ENCODE measurements around the gene CCDC92.

The CCDC92 gene

DNA sequence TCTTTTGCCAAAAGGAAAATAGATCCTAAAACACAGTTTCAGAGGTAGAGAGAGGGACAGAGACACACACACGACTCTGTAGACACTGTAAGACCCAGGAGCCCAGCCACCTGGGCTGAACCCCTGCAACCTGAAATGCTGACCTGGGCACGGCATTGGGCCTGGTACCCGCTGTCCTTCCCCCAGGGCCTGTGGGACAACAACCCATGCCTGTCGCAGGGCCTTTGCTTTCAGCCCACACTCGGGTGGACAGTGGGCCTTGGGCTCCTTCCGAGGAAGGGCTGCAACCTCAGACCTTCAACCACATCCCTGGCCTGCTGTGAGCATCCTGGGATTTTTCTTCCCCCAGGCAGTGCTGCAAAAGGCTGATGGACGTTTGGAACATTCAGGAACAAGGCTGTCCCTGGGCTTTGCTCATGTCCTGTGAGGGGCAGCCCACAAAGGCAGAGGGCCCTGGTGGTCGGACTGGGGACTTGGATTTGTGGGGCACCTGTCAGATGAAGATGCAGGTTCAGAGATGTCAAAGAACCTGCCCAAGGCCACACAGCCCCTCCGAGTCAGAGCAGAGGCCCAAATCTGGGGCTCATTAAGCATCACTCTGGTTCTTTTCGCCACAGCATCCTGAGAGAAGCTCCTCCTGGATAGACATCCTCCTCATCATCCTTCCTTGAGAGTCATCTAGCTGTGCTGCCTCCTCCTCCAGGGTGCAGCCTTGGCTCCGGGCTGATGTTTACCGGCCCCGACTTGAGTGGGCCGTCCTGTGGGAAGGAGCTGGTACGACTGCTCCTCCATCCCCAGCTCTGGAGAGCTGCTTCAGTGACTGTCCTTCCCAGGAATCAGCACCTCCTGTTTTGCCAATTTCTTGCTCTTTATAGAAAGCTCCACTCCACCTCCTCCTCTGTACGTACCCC, 32.7 kb downstream of the CCDC92 start:
- TF ChIP-seq, protein P1, sequence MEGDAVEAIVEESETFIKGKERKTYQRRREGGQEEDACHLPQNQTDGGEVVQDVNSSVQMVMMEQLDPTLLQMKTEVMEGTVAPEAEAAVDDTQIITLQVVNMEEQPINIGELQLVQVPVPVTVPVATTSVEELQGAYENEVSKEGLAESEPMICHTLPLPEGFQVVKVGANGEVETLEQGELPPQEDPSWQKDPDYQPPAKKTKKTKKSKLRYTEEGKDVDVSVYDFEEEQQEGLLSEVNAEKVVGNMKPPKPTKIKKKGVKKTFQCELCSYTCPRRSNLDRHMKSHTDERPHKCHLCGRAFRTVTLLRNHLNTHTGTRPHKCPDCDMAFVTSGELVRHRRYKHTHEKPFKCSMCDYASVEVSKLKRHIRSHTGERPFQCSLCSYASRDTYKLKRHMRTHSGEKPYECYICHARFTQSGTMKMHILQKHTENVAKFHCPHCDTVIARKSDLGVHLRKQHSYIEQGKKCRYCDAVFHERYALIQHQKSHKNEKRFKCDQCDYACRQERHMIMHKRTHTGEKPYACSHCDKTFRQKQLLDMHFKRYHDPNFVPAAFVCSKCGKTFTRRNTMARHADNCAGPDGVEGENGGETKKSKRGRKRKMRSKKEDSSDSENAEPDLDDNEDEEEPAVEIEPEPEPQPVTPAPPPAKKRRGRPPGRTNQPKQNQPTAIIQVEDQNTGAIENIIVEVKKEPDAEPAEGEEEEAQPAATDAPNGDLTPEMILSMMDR (conservative IDR thresholded peaks at IDR 0.05; ENCODE audit: low read length): no peak
- no peak overlapping the region for H3K4me3 ChIP-seq (ENCODE audit: low read length)
- DNase-seq (ENCODE audit: low read depth): no peak

DNA sequence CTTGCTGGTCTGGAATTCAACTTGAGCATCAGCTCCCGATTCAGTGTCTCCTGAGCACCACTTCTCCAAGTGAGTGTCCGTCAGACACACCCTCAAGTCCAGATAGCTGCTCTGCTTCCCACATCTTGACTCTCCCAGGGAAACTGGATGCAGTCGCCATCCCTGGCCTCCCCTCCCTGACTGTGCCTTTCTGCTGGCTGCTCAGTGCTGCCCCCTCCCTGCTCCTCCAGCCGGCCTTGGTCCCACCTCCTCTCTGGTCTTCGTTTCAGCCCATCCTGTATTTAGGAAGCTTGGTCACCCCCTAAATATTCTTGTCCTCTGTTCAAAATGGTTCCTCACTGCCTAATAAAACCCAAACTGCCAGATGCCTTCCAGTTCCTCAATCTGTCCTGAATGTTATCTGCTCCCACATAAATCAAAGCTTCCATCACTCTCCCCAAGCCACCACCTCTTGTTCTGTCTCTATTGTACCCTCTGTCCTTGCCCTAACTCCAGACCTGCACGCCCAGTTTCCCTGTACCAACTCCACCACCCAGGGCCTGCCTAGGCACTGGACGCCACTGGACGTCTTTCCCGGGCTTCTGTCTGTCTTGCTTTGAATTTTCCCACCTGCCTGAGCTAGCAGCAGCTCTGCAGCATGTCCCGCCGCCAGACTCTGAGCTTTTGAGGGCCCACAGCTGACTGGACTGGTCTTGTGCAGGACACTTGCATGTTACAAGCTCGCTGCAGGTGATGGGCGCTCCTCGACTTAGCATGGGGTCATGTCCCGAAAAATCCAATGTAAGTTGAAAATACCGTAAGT, 33.8 kb downstream of the CCDC92 start:
- H3K4me3 ChIP-seq (ENCODE audit: low read length): no peak overlapping the region
- no peak for DNase-seq (ENCODE audit: low read depth)
- TF ChIP-seq, protein P1 (conservative IDR thresholded peaks at IDR 0.05; ENCODE audit: low read length): peak; percentile 22; the same call in 1 of the 2 replicates

DNA sequence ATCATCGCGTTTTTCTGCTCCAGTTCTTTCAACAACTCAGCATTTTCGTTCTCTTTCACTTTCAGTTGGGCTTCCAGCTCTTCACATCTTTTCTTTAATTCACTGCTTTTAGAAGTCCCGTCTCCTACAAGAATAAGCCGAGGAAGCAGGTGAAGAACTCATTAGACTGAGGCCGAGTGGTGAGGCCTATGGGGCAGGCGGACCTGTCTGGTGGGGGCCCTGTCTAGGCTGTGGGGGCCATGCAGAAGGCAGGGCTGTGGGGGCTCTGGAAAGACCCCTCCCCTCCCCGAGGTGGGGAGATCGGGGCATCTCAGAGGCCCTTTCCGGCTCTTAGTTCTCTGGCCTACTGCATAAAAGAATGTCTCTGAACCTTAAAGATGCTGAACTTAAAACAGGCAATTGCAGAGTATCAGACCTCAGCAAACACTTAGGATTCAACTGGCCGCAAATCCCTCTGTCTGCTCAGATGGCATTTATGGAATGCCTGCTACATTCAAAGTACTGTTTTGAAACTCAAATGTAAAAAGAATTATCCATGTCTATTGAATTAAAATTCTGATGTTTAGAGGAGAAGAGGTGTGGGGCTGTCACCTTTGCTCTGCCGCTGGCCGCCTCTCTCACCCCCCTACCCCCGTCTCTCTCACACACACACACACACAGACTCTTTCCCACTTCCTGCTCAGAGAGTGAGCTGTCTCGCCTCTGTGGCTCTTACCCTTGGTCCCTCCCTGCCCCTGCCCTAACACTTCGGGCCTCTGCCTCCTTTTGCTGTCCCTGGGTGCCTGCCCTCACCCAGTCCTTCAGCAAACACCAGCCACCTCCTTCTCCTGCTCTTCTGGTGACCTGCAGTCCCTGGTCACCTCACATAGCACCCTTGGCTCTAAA, 34.7 kb downstream of the CCDC92 start:
- TF ChIP-seq, protein P1 (conservative IDR thresholded peaks at IDR 0.05; ENCODE audit: low read length): no peak
- peak; percentile 18 for DNase-seq (ENCODE audit: low read depth)
- H3K4me3 ChIP-seq (ENCODE audit: low read length): no peak overlapping the region

DNA sequence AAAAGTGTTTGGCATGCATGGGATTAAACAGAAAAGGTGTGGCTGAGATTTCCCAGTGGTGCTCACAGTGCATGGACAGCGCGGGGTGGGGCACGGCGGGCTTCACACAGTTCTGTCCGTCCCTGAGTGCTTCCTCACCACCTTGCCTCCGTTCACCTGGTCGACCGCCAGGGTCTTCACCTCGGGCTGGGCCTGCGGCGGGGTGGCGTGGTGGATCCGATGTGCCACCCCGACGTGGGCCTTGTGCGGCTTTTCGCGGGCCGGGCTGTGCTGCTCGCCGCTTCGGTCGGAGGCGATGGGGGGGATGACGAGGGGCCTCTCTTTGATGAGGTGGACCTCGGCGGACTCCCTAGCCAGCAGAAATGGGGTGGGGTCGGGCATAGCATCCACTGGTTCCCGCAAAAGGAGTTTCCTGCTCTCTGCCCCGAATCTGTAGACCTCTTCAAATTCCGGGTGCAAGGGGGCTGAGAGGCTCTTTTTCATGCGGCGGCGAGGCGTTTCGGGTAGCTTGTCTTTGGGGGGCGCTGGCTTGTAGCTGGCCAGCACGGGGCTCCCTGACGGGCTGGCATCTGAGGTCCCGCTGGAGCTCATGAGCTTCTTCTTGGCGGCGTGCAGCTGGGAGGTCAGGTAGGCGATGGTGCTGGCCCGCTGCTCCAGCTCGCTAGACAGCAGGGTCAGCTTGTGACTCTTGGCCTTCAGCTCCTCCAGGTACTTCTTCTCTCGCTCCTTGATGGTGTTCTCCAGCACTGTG, 35.5 kb downstream of the CCDC92 start:
- DNase-seq (ENCODE audit: low read depth): no peak
- H3K4me3 ChIP-seq (ENCODE audit: low read length): no peak overlapping the region
- TF ChIP-seq, protein P1 (conservative IDR thresholded peaks at IDR 0.05; ENCODE audit: low read length): no peak

DNA sequence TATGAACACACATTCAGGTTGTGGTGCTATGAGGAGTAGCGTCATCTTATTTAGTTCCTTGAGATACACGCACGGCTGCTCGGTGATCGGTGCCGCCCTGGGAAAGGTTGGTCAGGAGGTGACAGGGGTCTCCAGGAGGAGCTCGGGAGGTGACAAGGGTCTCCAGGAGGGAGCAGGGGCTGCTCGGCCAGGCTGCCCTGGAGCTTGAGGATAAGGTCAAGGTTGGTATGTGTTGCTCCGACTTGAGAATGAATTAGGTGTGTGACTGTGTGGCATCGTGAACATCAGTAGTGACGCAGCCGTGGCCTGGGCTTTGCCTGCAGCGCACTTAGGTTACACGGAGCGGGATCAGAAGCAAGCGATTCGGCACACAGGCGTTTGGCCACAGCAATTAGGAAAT, 36.2 kb downstream of the CCDC92 start:
- TF ChIP-seq, protein P1 (conservative IDR thresholded peaks at IDR 0.05; ENCODE audit: low read length): no peak
- no peak overlapping the region for H3K4me3 ChIP-seq (ENCODE audit: low read length)

DNA sequence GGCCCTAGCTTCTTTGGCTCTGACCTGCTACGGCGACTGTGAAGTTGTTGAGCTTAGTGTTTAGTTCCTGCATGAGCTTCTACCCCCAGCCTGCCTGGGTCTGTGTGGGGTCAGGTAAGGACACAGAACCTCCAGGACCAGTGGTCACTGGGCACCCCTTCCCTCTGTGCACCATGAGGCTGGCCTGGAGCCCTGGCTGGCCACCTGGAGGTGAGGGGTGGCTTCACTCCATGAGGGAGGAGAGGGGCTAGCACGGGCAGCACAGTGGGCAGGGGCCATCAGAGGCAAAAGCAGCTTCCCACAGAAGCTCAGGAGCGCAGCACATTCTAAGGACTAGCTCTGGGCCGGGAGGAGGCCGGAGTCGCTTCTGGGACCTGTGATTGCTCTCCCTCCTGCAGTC, 36.7 kb downstream of the CCDC92 start:
- DNase-seq (ENCODE audit: low read depth): no peak
- no peak overlapping the region for H3K4me3 ChIP-seq (ENCODE audit: low read length)
- TF ChIP-seq, protein P1 (conservative IDR thresholded peaks at IDR 0.05; ENCODE audit: low read length): no peak

More for the DNA sequence above, 36.2 kb downstream of the CCDC92 start:
- DNase-seq (ENCODE audit: low read depth): no peak
